Subcutaneous abdominal adipose tissue (tissue), 5 donors: ENCODE results near the gene FOLR3.

Experiments used
- H3K27ac ChIP-seq: one replicate; pipeline ENCODE4 v1.7.0; 2013; ENCODE audit warnings: low read depth, mild to moderate bottlenecking, inconsistent platforms, low read length, moderate library complexity
- H3K27me3 ChIP-seq, 5 donors: one replicate each; pipeline ENCODE4 v1.7.0; 2013; ENCODE audit warnings: low read length in 5 of 5, inconsistent platforms in 1 of 5; ENCODE audit not compliant: control insufficient read depth in 5 of 5, insufficient read depth in 4 of 5
- H3K36me3 ChIP-seq, 5 donors: one replicate each; pipeline ENCODE4 v1.7.0; 2013; ENCODE audit warnings: low read length in 5 of 5; ENCODE audit not compliant: control insufficient read depth in 5 of 5, insufficient read depth in 5 of 5
- H3K4me1 ChIP-seq, 5 donors: one replicate each; pipeline ENCODE4 v1.7.0; 2013; ENCODE audit warnings: low read length in 5 of 5, mild to moderate bottlenecking in 3 of 5, moderate library complexity in 1 of 5; ENCODE audit not compliant: control insufficient read depth in 5 of 5, insufficient read depth in 5 of 5
- H3K4me3 ChIP-seq, 5 donors: one replicate each; pipeline ENCODE4 v1.7.0; 2013; ENCODE audit warnings: low read length in 5 of 5, low read depth in 1 of 5
- H3K9ac ChIP-seq, 5 donors: one replicate each; pipeline ENCODE4 v1.7.0; 2013; ENCODE audit warnings: low read length in 5 of 5, mild to moderate bottlenecking in 4 of 5, moderate library complexity in 3 of 5
- H3K9me3 ChIP-seq, 5 donors: one replicate each; pipeline ENCODE4 v1.7.0; 2013; ENCODE audit warnings: low read length in 5 of 5; ENCODE audit not compliant: control insufficient read depth in 5 of 5
- donor health status: healthy.
- donor health status: healthy.
- donor health status: healthy.
- donor health status: healthy.
- donor health status: healthy.

The FOLR3 gene

DNA sequence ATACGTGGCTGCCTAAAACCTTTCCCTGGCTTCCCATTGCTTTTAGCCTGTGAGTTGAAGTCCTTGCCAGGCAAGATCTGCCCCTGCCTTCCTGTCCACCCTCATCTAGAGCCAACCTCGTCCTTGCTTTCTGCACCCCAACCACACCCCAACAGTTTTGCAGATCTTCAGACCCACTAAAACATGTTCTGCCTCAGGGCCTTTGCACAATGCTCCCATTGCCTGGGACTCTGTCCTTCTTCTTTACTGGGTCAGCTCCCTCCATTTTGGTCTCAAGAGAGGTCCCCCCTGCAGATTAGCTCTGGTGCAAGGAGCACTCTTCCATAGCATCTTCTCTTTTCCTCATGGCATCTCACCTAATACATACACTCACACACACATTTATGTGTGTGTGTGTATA, 14.6 kb upstream of the FOLR3 start:
- H3K9ac ChIP-seq = no peak overlapping the region

DNA sequence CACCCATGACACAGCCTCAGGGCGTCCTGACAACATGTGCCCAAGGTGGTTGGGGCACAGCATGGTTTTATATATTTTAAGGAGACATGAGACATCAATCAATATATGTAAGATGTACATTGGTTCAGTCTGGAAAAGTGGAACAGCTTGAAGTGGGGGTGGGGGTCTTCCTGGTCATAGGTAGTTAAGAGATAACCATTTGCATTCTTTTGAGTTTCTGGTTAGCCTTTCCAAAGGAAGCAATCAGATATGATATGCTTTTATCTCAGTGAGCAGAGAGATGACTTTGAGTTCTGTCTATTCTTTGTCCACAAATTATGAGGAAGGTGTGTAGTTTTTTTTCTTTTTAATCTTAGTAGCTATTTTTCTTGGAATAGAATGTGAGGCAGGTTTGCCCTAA, 12.9 kb upstream of the FOLR3 start:
- Histone ChIP-seq H3K4me3 (no peak overlapping the region), H3K27me3 (peaks cover 0 to 2% (median 0%) of the 10 kb centered on the region in 5 donors), H3K27ac (no peak overlapping the region), H3K9ac (no peak overlapping the region), H3K36me3 (no peaks in the 10 kb centered on the region), H3K9me3 (no peaks in the 10 kb centered on the region), H3K4me1 (peaks cover 0 to 13% (median 0%) of the 10 kb centered on the region in 5 donors)

More for the DNA sequence above, 14.6 kb upstream of the FOLR3 start:
- no peaks in the 10 kb centered on the region for H3K9me3 ChIP-seq
- H3K27me3 ChIP-seq = peaks cover 0 to 5% (median 0%) of the 10 kb centered on the region in 5 donors
- H3K36me3 ChIP-seq = no peaks in the 10 kb centered on the region
- peaks cover 0 to 13% (median 0%) of the 10 kb centered on the region in 5 donors for H3K4me1 ChIP-seq
- H3K27ac ChIP-seq = no peak overlapping the region
- H3K4me3 ChIP-seq = no peak overlapping the region

DNA sequence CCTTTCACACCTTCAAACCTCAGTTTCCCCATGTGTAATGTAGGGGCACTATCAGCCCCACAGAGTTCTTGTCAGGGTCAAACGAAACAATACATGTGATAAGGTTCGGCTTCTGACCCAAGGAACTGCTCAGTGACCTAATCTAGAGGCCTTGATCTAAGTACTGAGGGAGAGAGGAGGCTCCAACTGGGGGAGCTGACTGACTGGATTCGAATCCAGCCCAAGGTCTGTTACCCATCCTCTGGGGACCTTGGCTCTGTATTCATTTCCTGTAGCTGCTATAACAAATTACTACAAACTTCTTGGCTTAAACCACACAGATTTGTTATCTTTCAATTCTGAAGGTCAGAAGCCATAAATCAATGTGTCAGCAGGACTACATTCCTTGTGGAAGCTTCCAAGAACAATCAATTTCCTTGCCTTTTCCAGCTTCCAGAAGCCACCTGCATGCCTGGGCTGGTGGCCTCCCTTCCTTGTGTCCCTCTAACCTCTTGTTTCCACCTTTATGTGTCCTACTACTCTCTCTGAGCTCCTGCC, 12.3 kb upstream of the FOLR3 start:
- Histone ChIP-seq H3K4me3 (no peak overlapping the region), H3K27ac (no peak overlapping the region), H3K9me3 (no peaks in the 10 kb centered on the region), H3K9ac (no peak overlapping the region), H3K36me3 (no peaks in the 10 kb centered on the region), H3K4me1 (peaks cover 0 to 13% (median 0%) of the 10 kb centered on the region in 5 donors), H3K27me3 (peaks cover 0 to 2% (median 0%) of the 10 kb centered on the region in 5 donors)

DNA sequence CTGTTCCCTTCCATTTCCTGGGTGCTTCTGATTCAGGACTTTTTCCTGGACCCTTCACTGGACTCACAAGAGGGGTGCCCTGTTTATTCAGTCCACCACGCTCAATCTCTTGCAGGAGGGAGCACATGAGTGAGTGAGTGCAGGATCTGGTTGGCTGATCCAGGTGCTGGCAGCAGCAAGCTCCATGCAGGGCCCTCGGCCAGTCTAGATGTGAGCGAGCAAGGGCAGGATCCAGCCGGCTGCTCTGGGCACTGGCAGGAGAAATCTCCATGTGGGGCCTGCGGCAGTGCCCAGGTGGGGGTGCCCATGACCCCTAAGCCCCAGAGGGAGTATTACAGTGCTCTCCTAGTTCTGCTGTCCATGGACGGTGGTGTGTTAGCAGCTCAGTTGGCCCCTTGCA, 11.5 kb upstream of the FOLR3 start:
- H3K36me3 ChIP-seq = no peaks in the 10 kb centered on the region
- H3K4me1 ChIP-seq = peaks cover 0 to 6% (median 0%) of the 10 kb centered on the region in 5 donors
- no peaks in the 10 kb centered on the region for H3K9me3 ChIP-seq
- H3K9ac ChIP-seq = no peak overlapping the region
- H3K27ac ChIP-seq = no peak overlapping the region
- H3K27me3 ChIP-seq = peaks cover 0 to 2% (median 0%) of the 10 kb centered on the region in 5 donors
- H3K4me3 ChIP-seq = no peak overlapping the region

DNA sequence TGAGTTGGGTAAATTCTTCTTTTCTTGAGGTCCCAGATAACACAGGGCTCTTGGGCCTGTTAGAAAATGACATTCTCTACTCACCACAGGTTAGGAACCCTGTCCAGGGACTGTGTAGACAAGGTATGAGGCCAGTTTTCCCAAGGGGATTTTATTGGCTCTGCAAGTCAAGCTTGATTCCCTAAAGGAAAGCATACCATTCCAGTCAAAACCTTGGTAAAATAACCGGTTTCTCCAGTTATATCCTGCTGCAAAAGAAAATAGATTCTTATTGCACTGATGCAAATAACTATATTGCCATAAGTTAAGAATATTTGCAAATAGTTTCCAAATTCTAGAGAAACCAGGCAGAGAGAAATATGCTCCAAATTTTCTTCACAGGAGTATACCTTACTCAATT, 9.6 kb upstream of the FOLR3 start:
- Histone ChIP-seq H3K27ac (no peak overlapping the region), H3K9me3 (no peaks in the 10 kb centered on the region)

DNA sequence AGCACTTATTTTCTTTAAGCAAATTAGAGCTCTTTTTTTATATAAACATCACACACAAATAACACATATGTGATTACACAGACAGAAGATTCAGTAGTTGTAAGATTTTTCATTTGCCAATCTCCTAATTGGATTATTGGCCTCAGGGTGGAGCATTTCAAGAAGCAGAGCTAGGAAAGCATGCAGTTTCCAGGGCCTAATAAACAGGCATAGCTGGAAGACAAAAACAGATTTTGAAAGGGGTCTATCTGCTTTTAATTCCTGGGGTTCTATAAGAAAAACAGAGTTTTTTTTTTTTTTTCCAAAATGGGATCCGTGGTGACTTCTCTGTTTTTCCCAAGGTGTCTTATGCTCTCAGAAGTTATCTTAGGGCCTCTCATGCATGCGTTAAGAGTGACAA, 7.6 kb upstream of the FOLR3 start:
- H3K9ac ChIP-seq = no peak overlapping the region
- H3K9me3 ChIP-seq = no peaks in the 10 kb centered on the region
- H3K27ac ChIP-seq = no peak overlapping the region
- no peaks in the 10 kb centered on the region for H3K27me3 ChIP-seq
- H3K4me3 ChIP-seq = no peak overlapping the region
- H3K4me1 ChIP-seq = peaks cover 0 to 1% (median 0%) of the 10 kb centered on the region in 5 donors
- no peaks in the 10 kb centered on the region for H3K36me3 ChIP-seq

More for the DNA sequence above, 9.6 kb upstream of the FOLR3 start:
- Histone ChIP-seq H3K9ac (no peak overlapping the region), H3K4me1 (no peaks in the 10 kb centered on the region), H3K4me3 (no peak overlapping the region), H3K36me3 (no peaks in the 10 kb centered on the region), H3K27me3 (no peaks in the 10 kb centered on the region)

DNA sequence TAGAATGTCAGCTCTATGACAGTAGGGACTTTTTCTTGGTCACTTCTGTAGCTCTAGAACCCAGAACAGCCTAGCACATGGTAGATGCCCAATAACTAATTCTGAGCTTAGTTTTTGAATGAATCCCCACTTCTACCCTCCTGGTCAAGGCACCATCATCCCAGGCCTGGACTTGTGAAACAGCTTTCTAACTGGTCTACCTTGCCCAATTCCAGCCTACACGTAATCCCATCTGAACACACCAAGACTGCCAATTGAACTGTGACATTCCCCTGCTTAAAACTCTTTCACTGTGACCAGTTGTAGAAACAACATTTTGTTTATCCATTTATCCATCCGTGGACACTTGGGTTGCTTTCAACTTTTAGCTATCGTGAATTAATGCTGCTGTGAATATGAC, 6.1 kb upstream of the FOLR3 start:
- Histone ChIP-seq H3K4me3 (no peak overlapping the region), H3K27ac (no peak overlapping the region)

DNA sequence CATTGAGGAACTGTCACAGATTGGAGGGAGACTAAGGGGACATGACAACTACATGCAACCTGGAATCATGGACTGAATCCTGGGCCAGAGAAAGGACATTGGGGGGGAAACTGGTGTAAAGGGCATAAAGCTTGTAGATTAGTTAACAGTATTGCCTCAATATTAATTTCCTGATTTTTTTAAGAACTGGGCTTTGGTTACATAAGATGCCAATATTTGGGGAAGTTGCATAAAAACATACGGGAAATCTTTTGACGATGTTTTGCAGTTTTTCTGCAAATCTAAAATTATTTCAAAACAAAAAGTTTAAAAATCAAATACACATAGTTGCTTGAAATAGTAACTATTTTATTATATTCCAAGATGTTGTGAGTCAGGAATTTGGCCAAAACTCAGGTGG, 2.9 kb upstream of the FOLR3 start:
- Histone ChIP-seq H3K4me1 (peaks cover 0 to 5% (median 0%) of the 10 kb centered on the region in 5 donors), H3K4me3 (no peak overlapping the region), H3K27me3 (no peaks in the 10 kb centered on the region), H3K36me3 (no peaks in the 10 kb centered on the region), H3K27ac (no peak overlapping the region), H3K9ac (no peak overlapping the region), H3K9me3 (no peaks in the 10 kb centered on the region)

More for the DNA sequence above, 6.1 kb upstream of the FOLR3 start:
- H3K4me1 ChIP-seq = peaks cover 0 to 5% (median 0%) of the 10 kb centered on the region in 5 donors
- no peak overlapping the region for H3K9ac ChIP-seq
- no peaks in the 10 kb centered on the region for H3K36me3 ChIP-seq
- no peaks in the 10 kb centered on the region for H3K27me3 ChIP-seq
- H3K9me3 ChIP-seq = no peaks in the 10 kb centered on the region

DNA sequence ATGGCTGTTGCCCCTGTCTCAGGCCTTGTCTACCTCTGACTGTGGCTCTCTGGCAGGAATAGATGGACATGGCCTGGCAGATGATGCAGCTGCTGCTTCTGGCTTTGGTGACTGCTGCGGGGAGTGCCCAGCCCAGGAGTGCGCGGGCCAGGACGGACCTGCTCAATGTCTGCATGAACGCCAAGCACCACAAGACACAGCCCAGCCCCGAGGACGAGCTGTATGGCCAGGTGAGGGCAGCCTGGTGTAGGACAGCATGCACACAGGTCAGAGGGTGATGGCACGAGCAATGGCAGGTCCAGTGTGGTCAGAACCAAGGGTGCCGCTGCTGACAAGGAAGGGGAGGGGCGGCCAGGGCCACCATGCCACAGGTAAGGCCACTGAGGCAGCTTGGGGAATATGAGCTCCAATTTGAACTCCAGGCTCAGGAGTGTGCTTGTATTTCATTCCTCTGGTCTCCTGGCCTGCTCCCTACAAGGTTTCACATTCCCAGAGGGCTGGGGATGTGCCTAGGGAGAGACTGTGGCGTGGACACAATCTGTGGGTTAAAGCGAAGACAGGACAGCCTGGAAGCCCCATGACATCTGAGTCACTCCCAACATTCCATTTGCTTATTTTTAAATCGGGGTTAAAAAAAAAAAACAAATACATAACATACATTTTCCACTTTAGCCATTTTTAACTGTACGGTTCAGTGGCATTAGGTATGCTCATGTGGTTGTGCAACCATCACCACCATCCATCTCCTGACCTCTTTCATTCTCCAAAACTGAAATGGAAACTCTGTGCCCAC, 562 bp downstream of the FOLR3 start:
- H3K27ac ChIP-seq = no peak overlapping the region
- no peak overlapping the region for H3K4me3 ChIP-seq
- H3K9ac ChIP-seq = no peak overlapping the region
- peaks cover 0 to 5% (median 0%) of the 10 kb centered on the region in 5 donors for H3K4me1 ChIP-seq
- no peaks in the 10 kb centered on the region for H3K27me3 ChIP-seq
- H3K9me3 ChIP-seq = no peaks in the 10 kb centered on the region
- H3K36me3 ChIP-seq = no peaks in the 10 kb centered on the region

DNA sequence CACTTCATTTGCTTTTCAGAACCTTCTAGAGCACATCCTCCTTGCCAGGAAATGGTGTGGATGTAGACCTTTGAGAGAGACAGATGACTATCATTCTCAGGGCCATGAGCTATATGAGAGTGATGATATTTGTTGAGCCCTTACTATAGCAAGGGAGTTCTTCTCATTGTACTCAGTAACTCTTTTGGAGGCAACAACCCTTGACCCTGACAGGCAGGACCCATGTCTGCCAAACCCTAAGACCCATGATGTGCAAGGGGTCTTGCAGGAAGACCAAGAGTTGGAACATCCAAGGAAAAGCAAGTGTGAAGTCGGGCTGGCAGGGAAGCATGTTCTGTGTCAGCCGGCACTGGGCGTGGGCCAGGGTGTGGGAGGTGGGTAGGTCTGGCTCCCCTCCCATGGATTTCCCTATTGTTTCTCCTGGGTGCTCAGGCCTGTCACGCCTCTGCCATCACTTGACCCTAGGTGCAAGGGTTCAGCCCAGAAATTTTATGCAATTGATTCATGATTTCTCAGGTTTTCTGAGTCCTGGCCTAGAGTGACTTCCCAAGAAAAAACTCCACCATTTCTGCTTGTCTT, 1.2 kb downstream of the FOLR3 start:
- Histone ChIP-seq H3K9me3 (no peaks in the 10 kb centered on the region), H3K4me3 (no peak overlapping the region), H3K27ac (no peak overlapping the region)

More for the DNA sequence above, 1.2 kb downstream of the FOLR3 start:
- Histone ChIP-seq H3K9ac (no peak overlapping the region), H3K36me3 (no peaks in the 10 kb centered on the region), H3K27me3 (no peaks in the 10 kb centered on the region), H3K4me1 (peaks cover 0 to 5% (median 0%) of the 10 kb centered on the region in 5 donors)
